GM12865 (cell line): ENCODE data around the gene KMT5C.

Experiments
- DNase-seq: peaks from one replicate; pipeline ENCODE4 v3.0.0; 2010; ENCODE audit warnings: low read depth
- H3K4me3 ChIP-seq: 2 replicates; pipeline ENCODE4 v1.5.1; 2011; ENCODE audit warnings: mild to moderate bottlenecking, low read depth, low read length, control low read depth
- TF ChIP-seq, protein P1 (sequence below): IDR thresholded peaks from 2 replicates; pipeline ENCODE4 v1.5.1; 2011; ENCODE audit warnings: low read length, control low read depth, low read depth, inconsistent platforms; ENCODE audit not compliant: insufficient read depth; ENCODE audit errors: missing control alignments

KMT5C gene

GRCh38 chr19:55303477-55303876 lies 36.2 kb upstream of the KMT5C start:
- no peak for DNase-seq
- no peak overlapping the region for H3K4me3 ChIP-seq
- TF ChIP-seq, protein P1, sequence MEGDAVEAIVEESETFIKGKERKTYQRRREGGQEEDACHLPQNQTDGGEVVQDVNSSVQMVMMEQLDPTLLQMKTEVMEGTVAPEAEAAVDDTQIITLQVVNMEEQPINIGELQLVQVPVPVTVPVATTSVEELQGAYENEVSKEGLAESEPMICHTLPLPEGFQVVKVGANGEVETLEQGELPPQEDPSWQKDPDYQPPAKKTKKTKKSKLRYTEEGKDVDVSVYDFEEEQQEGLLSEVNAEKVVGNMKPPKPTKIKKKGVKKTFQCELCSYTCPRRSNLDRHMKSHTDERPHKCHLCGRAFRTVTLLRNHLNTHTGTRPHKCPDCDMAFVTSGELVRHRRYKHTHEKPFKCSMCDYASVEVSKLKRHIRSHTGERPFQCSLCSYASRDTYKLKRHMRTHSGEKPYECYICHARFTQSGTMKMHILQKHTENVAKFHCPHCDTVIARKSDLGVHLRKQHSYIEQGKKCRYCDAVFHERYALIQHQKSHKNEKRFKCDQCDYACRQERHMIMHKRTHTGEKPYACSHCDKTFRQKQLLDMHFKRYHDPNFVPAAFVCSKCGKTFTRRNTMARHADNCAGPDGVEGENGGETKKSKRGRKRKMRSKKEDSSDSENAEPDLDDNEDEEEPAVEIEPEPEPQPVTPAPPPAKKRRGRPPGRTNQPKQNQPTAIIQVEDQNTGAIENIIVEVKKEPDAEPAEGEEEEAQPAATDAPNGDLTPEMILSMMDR: no peak

GRCh38 chr19:55304279-55304978 lies 35.2 kb upstream of the KMT5C start:
- H3K4me3 ChIP-seq: no peak overlapping the region
- TF ChIP-seq, protein P1: no peak
- peak; percentile 78 for DNase-seq

- DNase-seq: no peak
- H3K4me3 ChIP-seq: no peak overlapping the region
- TF ChIP-seq, protein P1: no peak
Observed at GRCh38 chr19:55304980-55305379, 34.7 kb upstream of the KMT5C start.

GRCh38 chr19:55305491-55305890 lies 34.2 kb upstream of the KMT5C start:
- TF ChIP-seq, protein P1: no peak
- DNase-seq: peak; percentile 46
- H3K4me3 ChIP-seq: no peak overlapping the region

- DNase-seq: peak; percentile 30
Observed at GRCh38 chr19:55305983-55306562, 33.6 kb upstream of the KMT5C start.

DNA sequence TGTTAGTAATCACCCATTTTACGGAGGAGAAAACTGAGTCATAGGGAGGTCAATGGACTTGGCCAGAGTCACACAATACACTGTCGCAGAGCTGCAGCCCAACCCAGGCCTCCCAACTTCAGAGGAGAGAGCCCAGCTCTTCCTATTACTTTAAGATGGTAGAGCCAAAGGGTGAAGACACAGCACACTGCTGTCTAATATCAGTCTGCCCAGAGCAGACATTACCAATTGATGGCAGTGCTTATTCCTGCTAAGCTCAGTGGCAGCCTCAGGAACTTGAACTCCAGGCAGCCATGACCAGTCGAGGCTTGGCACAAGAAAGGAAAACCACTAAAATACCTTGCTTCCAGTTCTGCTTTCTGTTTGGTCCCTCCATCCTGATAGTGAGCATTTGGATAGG lies 33.0 kb upstream of the KMT5C start:
- H3K4me3 ChIP-seq: no peak overlapping the region
- TF ChIP-seq, protein P1: no peak
- no peak for DNase-seq

More at GRCh38 chr19:55305983-55306562, 33.6 kb upstream of the KMT5C start:
- no peak overlapping the region for H3K4me3 ChIP-seq
- TF ChIP-seq, protein P1: no peak
